C1 segment of cervical spinal cord (tissue), 14 donors: ENCODE data around the gene TAS2R41.

Source experiments
- DNase-seq, 14 donors: peaks; one replicate each; lab custom pipeline; 2025; lab: John Stamatoyannopoulos, UW

TAS2R41 gene, protein sequence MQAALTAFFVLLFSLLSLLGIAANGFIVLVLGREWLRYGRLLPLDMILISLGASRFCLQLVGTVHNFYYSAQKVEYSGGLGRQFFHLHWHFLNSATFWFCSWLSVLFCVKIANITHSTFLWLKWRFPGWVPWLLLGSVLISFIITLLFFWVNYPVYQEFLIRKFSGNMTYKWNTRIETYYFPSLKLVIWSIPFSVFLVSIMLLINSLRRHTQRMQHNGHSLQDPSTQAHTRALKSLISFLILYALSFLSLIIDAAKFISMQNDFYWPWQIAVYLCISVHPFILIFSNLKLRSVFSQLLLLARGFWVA

GRCh38 chr7:143477501-143478150, at the start of gene TAS2R41:
TAS2R41 (plus strand) TSS chr7:143477873; CDS start chr7:143477873, 0 bp downstream.
- DNase-seq: no peak

DNA sequence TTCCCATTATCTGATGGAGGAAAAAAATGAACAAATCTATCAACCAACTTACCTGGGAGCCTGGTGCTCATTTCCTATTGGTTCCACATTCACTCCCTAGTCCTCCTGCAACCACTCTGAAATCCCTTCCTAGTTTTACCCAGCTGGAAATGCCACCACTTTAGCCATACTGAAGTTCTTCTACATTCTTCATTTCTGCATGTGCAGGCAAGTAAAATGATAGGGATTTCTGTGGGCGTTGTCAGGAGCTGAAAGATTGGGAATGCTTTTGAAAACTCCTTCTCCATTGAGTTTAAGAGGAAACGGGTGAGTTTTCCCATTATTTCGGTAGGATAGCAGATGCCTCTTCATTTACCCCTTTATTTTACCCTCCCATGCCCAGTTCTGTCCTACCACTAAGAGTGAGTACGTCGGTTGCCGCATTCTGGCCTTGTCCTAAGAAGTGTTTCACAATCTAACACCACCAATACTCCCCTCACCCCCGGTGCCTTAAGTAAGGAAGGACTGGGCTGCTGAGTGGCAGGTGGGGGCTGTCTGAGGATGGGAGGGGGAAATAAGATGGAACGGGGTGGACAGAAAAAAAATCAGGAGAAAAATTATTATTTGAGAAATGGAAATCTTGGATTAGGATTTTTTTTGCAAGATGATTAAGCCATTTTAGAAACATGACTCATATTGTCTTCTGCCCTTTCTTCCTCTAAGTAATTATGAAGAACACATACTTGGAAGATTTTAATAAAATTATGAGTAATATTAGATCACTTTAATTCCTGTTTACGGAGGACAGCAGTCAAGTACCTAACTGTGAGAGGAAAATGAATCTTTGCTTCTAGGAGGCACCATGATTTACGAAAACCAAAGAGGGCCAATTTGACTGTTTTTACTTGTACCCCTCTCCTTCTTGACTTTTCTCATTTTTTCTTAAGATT, 47.6 kb upstream of the TAS2R41 start:
- DNase-seq: no peak

DNA sequence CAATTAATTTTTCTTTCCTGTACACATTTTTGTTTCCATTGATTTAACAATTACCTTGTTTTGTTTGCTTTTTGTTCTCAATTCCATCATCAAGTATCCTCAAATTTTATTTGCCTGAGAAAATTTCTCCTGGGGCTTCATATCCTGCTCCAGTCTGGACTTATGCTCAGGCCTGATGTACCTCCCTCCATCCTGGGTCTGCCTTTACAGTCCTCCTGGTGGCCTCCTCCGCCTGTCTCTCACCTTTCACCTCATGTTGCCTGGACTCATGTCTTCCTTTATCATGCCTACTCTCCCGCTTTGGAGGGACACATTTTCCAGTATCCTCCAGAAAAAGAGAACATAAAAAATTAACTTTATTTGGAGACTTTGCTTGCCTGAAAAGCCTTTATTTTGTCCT, 46.6 kb upstream of the TAS2R41 start:
- no peak for DNase-seq

DNA sequence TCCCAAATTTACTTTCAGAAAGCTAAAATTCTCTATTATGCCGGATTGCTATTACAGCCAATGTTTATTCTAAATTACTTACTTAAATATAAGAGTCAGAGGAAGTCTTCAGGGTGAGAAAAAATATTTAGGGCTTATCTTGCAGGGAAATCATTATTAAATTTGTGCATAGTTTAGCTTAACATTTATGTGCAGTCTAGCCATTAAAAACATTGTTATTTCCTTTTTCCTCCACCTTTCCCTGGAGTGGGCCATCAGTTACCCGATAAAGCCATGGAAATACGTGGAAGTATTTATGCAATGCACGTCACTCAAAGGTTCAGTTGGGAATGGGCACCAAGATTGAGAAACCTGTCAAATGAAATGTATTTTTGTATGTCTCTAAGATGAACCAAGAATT, 43.9 kb upstream of the TAS2R41 start:
- no peak for DNase-seq

- no peak for DNase-seq
These were observed 43.0 kb upstream of the TAS2R41 start for GRCh38 chr7:143434660-143435059.

- no peak for DNase-seq
These were observed 42.4 kb upstream of the TAS2R41 start for GRCh38 chr7:143435266-143435665.

DNA sequence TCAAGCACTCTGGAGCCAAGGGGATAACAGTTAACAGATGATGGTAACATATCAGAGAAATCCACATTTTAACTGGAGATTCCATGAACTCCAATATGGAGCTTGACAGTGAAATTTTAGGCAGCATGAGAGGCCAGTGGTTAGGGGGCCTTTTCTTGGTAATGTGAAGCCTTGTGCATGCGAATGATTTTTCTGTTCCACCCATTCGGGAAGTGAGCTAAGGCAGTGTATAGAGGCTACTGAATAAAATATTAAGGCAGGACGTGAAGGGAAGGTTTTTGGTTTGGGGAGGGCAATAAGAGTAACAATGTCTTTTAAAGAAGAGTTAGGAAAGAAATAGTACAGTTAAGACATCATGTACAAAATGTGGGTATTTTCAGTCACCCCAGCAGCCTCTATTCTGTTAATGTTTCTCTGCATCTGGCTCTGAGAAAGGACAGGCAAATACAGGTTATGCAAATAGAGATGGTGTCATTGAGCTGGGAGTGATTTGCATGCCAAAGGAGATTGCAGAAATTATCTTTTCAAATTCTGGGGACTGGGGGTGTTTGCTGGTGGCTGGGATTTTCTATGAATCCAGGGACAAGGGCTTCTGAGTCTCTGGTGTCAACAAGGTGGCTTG, 41.2 kb upstream of the TAS2R41 start:
- no peak for DNase-seq

GRCh38 chr7:143437578-143437977, 40.1 kb upstream of the TAS2R41 start:
- no peak for DNase-seq

DNA sequence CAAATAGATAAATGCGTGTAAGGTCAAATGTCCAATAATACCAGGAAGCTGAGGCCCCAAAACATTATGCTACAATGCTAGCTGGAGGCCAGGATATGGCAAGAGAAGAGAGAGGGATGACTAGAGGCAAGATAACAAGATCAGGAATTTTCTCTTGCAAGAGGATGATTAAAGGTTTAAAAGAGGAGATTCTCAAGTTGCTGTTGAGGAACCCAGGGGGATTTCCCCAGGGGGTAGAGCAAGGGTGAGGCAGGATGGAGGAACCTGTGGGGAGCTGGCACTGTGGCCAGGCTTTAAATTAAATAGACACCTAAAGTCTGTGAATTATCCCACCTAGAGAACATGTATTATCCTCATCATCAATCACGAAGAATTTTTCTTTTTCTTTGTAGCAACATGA, 37.8 kb upstream of the TAS2R41 start:
- no peak for DNase-seq

DNA sequence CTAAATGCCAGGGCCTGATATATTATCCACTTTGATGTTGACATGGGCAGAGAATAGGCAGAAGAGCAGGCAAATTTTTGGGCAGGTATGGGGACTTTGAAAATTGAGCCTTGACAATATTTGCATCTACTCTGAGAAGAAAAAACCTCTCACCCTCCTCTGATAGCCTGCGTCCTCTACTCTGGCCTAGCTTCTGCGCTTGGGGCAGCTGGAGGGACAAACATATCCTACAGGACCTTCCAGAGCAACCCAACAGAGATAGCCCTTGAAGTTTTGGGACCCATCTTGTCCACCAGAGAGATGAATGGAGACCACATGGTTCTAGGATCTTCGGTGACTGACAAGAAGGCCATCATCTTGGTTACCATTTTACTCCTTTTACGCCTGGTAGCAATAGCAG, 34.5 kb upstream of the TAS2R41 start, which contains the start of gene TAS2R60:
TSS of gene TAS2R60 (plus strand) at position 301 of the 400 bp plus-strand sequence. CDS start at position 301, 0 bp downstream.
- no peak for DNase-seq

GRCh38 chr7:143444063-143444782, 33.5 kb upstream of the TAS2R41 start:
- no peak for DNase-seq

DNA sequence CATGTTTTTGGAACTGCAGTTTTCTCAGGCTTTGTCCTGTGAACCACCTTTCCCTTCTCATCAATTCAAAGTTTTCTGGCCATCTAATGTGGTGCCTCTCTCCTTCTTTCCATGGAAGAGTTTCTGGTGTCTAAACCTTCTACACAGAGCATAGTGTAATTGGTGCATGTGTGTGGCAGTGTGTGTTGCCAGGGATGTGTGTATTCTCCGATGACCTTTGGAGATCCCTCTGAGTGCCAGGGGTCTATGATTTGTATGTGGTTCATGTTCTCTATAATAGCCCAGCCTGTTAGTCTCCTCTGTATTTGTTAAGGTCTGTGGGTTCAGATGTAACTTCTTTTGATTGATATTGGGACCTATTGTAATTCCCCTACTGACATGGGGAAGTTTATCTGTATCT, 32.9 kb upstream of the TAS2R41 start:
- no peak for DNase-seq

GRCh38 chr7:143447466-143447865, 30.2 kb upstream of the TAS2R41 start:
- no peak for DNase-seq

DNA sequence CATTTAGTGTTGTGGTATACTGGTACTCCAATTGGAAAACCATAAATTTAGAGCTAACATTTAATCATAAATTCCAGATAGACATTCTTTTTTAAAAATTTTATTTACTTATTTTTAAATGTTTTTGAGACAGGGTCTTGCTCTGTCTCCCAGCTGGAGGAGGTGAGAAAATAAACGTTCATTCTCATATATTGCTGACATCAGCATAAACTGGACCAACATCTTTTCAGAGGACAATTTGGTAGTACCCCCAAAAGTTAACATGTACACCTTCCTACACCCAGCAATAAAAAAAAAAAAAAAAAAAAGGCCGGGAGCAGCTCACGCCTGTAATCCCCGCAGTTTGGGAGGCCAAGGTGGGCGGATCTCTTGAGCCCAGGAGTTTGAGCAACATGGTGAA, 29.2 kb upstream of the TAS2R41 start:
- no peak for DNase-seq

DNA sequence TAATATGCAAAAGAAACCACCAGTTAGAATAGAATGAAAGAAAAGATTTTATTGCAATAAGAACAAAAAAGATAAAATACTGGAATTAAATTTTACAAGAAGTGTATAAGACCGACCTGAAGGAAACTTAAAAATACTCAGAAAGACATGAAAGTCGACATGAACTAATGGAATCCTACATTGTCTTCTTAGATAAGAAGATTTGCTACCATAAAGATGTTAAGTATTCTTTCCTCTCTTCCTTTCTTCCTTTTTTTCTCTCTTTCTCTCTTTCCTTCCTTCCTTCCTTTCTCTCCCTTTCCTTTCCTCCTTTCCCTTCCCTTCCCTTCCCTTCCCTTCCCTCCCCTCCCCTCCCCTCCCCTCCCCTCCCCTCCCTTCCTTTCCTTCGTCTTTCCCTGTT, 27.9 kb upstream of the TAS2R41 start:
- no peak for DNase-seq

- DNase-seq: no peak
These were observed 26.6 kb upstream of the TAS2R41 start for GRCh38 chr7:143451122-143451521.

DNA sequence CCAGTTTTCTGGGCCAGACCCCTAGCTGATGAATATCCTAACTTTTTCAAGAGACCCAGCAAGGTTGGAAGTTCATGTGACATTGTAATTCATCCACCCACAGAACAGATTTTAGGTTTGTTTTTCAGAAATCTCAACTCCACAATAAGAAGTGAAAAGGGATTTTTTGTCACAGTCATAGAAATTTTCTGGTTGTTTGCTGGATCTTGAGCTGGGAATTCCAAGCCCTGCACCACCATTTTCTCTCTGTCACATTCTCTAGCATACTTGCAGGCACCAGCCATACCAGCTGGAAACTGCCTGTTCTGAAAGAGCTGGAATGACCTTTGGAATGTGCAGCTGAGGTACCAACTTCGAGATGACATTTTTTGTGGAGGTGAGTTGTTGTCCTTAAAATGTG, 25.9 kb upstream of the TAS2R41 start:
- DNase-seq: no peak

DNA sequence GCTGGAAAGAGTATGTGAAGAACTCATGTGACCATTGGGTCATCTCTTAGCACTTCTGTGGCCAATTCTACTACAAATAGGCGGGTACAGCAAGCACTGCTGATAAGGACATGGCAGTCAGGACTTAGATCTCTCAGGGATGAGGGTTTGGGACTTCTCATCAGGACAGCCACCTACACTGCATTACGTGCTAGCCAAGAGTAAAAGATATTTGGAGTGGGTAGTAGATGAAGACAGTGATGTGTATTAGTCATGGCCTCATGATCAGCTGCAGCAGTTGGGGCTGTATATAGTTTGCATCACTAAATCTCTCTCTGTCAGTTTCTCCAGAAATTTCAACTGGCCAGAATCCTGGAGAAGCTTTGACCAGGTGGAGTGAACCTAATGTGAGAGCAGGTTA, 25.2 kb upstream of the TAS2R41 start:
- no peak for DNase-seq

GRCh38 chr7:143454091-143454680, 23.5 kb upstream of the TAS2R41 start:
- no peak for DNase-seq

DNA sequence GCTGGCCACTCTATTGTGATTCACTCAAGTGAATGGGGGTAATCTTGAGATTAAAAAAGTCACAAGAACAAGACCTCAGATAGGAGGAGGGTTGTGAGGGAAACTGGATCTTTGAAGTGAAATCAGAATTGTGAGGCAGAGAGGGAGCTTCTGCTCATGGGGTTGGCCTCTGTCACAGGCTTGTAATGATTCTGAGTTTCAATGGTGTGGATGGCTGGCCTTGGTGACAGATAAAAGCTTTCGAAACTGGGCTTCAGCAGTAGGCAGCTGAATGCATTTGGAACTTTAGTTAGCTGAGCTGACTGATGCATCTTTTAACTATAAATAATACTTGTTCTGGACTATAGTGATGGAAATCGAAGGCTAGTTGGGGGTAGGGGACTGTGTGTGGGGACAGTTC, 22.2 kb upstream of the TAS2R41 start:
- DNase-seq: no peak

- no peak for DNase-seq
These were observed 21.7 kb upstream of the TAS2R41 start for GRCh38 chr7:143455942-143456341.
